Thyroid gland (tissue), 4 donors: ENCODE results near the gene RYR2. TPM values are rescaled to one million over a fixed set of nuclear protein-coding genes. Genes with fewer than 3 reads are reported as not detected.

Experiments
- DNase-seq, 2 donors: peaks; one replicate each; pipeline ENCODE4 v3.0.0-alpha.2; 2019
- H3K27ac ChIP-seq, 3 donors: fragments of 200-600 bp; sonication (generic); 1 replicate in 2 of 3; 2 replicates in 1 of 3; pipeline ENCODE4 v1.5.1; 2016 to 2019; ENCODE audit warnings: mild to moderate bottlenecking in 1 of 3, moderate library complexity in 1 of 3
- H3K27me3 ChIP-seq: fragments of 200-600 bp; sonication (generic); one replicate; pipeline ENCODE4 v1.5.1; 2019
- H3K36me3 ChIP-seq, 2 donors: fragments of 200-600 bp; sonication (generic); one replicate each; pipeline ENCODE4 v1.5.1; 2016 to 2019
- H3K4me1 ChIP-seq, 2 donors: fragments of 200-600 bp; sonication (generic); one replicate each; pipeline ENCODE4 v1.5.1; 2017 to 2019
- H3K4me3 ChIP-seq, 3 donors: fragments of 200-600 bp; sonication (generic); replicated peaks in 1 of 3; 1 replicate in 2 of 3; 2 replicates in 1 of 3; pipeline ENCODE4 v1.5.1; 2016; ENCODE audit warnings: mild to moderate bottlenecking in 1 of 3
- H3K9me3 ChIP-seq: fragments of 200-600 bp; sonication (generic); one replicate; pipeline ENCODE4 v1.5.1; 2017
- POLR2A ChIP-seq, 2 donors: fragments of 450-650 bp; IDR thresholded peaks; one replicate each; pipeline ENCODE4 v1.6.1; 2017; ENCODE audit warnings: antibody characterized with exemption in 2 of 2, mild to moderate bottlenecking in 2 of 2, moderate library complexity in 1 of 2
- WGBS, 2 donors: methylation state at CpG; one replicate each; pipeline ENCODE4 v1.1.5; 2017; 5-methylcytosine and 5-hydroxymethylcytosine counted together
- intact Hi-C: fragments of 100-400 bp; cut with DNase I; formaldehyde crosslinking; loops from one replicate; pipeline ENCODE4 v1.15.1; 2023
- total RNA-seq, 4 donors: library from RNA; depleted of rRNA; stranded (reverse); fragments of >200 nt; gene quantifications; one replicate each; pipeline ENCODE4 v1.2.3, GENCODE V29; 2016
- TF ChIP-seq, protein P1 (sequence below), 6 experiments: fragments of 200-600 bp in 3 of 6; fragments of 450-650 bp in 3 of 6; sonication (generic) in 3 of 6; IDR thresholded peaks; one replicate each; pipeline ENCODE4 v1.5.1; 2016 to 2019; ENCODE audit warnings: antibody characterized with exemption in 6 of 6, mild to moderate bottlenecking in 2 of 6, inconsistent platforms in 1 of 6, moderate library complexity in 1 of 6

Gene RYR2
- total RNA-seq, 4 donors from 2014 or later, result 6.6 to 31.8 (median 28.2) TPM

DNA sequence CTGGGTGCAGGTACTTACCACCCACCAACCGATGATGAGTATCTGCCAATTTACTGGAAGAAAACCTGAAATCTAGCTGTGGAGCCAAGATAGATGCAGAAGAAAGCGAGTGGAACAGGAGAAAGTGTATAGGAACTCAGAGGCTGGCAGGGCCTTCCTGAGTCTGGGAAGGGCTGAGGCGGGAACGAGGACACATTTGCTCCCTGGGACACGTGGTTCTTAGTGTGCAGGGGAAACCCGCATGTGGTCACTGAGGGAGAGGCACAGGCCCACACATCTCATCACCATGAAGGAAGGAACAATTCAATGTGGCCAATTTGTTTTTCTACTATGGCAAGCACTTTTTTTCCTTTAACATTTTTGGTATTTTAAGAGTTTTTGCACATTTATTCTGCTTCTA is 8.2 kb downstream of the RYR2 start:
- Histone ChIP-seq H3K9me3 (no peaks in the 10 kb centered on the region), H3K4me3 (no peak overlapping the region), H3K27ac (no peak overlapping the region), H3K27me3 (no peaks in the 10 kb centered on the region), H3K36me3 (no peaks in the 10 kb centered on the region), H3K4me1 (peaks cover 15 to 17% of the 10 kb centered on the region in 2 donors)
- intact Hi-C loops, result no loop called here
- WGBS, 2 donors, result 86 to 87% methylated on average over 6 of the region's 6 CpGs
- no peak for DNase-seq
- TF ChIP-seq, protein P1, sequence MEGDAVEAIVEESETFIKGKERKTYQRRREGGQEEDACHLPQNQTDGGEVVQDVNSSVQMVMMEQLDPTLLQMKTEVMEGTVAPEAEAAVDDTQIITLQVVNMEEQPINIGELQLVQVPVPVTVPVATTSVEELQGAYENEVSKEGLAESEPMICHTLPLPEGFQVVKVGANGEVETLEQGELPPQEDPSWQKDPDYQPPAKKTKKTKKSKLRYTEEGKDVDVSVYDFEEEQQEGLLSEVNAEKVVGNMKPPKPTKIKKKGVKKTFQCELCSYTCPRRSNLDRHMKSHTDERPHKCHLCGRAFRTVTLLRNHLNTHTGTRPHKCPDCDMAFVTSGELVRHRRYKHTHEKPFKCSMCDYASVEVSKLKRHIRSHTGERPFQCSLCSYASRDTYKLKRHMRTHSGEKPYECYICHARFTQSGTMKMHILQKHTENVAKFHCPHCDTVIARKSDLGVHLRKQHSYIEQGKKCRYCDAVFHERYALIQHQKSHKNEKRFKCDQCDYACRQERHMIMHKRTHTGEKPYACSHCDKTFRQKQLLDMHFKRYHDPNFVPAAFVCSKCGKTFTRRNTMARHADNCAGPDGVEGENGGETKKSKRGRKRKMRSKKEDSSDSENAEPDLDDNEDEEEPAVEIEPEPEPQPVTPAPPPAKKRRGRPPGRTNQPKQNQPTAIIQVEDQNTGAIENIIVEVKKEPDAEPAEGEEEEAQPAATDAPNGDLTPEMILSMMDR (IDR thresholded peaks at IDR 0.05), result no peak
- TF ChIP-seq POLR2A (IDR thresholded peaks at IDR 0.05), result no peak

DNA sequence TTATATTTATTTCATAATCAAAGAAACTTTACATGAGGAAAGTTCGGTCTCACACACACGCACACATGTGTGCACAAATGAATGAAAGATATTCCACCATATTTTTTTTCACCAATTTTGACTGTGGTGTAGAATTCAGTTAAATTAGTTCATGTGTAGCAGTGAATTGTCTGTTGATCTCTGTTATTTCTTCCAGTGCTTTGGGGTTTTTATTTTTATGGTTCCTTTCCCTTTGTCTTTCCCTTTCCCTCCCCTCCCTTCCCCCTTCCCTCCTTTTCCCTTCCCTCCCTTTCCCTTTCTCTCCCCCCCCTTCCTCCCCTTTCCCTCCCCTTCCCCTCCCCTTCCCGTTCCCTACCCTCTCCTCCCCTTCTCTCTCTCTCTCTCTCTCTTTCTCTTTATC is 8.9 kb downstream of the RYR2 start:
- Histone ChIP-seq H3K4me1 (peaks cover 10 to 12% of the 10 kb centered on the region in 2 donors), H3K4me3 (no peak overlapping the region), H3K27ac (no peak overlapping the region), H3K9me3 (no peaks in the 10 kb centered on the region), H3K36me3 (no peaks in the 10 kb centered on the region), H3K27me3 (no peaks in the 10 kb centered on the region)
- intact Hi-C loops, result no loop called here
- DNase-seq, result no peak
- TF ChIP-seq POLR2A (IDR thresholded peaks at IDR 0.05), result no peak
- TF ChIP-seq, protein P1 (IDR thresholded peaks at IDR 0.05), result no peak
- WGBS, 2 donors, result 90 to 92% methylated on average over 3 of the region's 3 CpGs

DNA sequence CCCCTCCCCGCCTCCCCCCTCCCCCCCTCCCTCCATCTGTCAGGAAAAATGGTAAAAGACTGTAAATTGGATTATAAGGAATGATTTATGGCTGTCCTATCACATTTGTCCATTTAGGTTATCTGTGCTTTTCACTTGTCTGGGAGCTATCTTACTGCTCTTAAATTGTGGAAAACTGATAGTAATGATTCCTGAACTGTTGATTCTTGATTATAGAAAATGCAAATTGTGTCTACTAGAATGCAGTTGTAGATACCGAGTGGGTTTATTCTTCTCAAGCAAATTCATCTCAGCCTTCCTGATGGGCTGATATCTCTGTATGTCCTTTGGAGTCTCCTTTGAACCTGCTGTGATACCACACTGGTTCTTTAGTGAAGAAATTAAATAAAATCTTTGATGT is 12.3 kb downstream of the RYR2 start:
- 73 to 80% methylated on average over 2 of the region's 2 CpGs for WGBS, 2 donors
- no peak overlapping the region for H3K27ac ChIP-seq

DNA sequence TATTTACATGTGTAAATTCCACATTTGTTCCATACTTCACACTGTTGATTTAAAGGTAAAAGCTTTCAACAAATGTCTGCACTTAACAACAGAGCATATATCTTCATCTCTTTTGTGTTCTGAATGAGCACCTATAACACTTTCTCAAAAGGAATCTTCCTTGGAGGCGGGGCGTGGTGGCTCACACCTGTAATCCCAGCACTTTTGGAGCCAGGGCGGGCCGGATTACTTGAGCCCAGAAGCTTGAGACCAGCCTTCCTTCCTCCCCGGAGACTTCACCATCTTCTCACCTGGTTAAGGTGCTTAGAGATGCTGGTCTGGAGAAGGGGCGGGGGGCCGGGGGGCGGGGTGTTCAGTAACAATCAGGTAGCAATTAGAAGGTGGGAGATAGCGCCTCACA is 16.5 kb downstream of the RYR2 start:
- Histone ChIP-seq H3K9me3 (no peaks in the 10 kb centered on the region), H3K27me3 (no peaks in the 10 kb centered on the region), H3K27ac (no peak overlapping the region), H3K36me3 (no peaks in the 10 kb centered on the region), H3K4me3 (no peak overlapping the region), H3K4me1 (peaks cover 0 to 3% of the 10 kb centered on the region in 2 donors)
- TF ChIP-seq, protein P1 (IDR thresholded peaks at IDR 0.05), result no peak
- no peak for TF ChIP-seq POLR2A (IDR thresholded peaks at IDR 0.05)
- intact Hi-C loops, result no loop called here
- DNase-seq, result no peak
- WGBS, 2 donors, result 82 to 84% methylated on average over 9 of the region's 9 CpGs

More for the DNA sequence above, 12.3 kb downstream of the RYR2 start:
- no peak for DNase-seq
- no peaks in the 10 kb centered on the region for H3K27me3 ChIP-seq
- no peaks in the 10 kb centered on the region for H3K9me3 ChIP-seq
- TF ChIP-seq POLR2A (IDR thresholded peaks at IDR 0.05), result no peak
- TF ChIP-seq, protein P1 (IDR thresholded peaks at IDR 0.05), result no peak
- intact Hi-C loops, result no loop called here
- no peaks in the 10 kb centered on the region for H3K36me3 ChIP-seq
- no peak overlapping the region for H3K4me3 ChIP-seq
- H3K4me1 ChIP-seq, result peaks cover 0 to 3% of the 10 kb centered on the region in 2 donors

DNA sequence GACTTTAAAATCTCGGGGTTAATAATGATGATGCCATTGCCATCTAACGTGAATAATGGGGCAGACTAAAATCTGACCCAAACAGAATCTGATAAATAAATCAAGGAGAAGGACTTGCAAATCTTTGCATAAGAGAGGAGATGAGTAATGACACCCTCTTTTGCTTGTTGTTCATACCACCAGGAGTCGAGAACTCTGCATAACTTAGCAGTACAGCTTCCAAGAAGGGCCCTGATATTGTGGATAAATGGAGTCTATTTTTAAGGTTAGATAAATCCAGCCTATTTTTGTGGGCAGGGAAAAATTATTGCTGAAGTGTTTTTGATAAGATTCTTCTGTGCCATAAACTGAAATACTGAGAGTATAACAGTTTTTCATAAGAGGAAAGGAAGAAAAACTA is 17.3 kb downstream of the RYR2 start:
- TF ChIP-seq POLR2A (IDR thresholded peaks at IDR 0.05), result no peak
- TF ChIP-seq, protein P1 (IDR thresholded peaks at IDR 0.05), result no peak
- 86% methylated on average over 3 of the region's 3 CpGs for WGBS, 2 donors
- Histone ChIP-seq H3K9me3 (no peaks in the 10 kb centered on the region), H3K27ac (no peak overlapping the region), H3K36me3 (no peaks in the 10 kb centered on the region), H3K27me3 (no peaks in the 10 kb centered on the region), H3K4me1 (peaks cover 0 to 3% of the 10 kb centered on the region in 2 donors), H3K4me3 (no peak overlapping the region)
- DNase-seq, result no peak
- intact Hi-C loops, result no loop called here
